Nephron (organoid): ENCODE measurements around the gene VCP.

Source experiments
- H3K27ac Mint-ChIP-seq, 3 experiments: 2 replicates each; pipeline ENCODE4 v1.8.0; 2020; ENCODE audit warnings: mixed read lengths in 3 of 3, mild to moderate bottlenecking in 2 of 3, moderate library complexity in 1 of 3
- H3K27me3 Mint-ChIP-seq: 2 replicates; pipeline ENCODE4 v1.8.0; 2021; ENCODE audit warnings: low read depth, mild to moderate bottlenecking, moderate library complexity, mixed read lengths
- H3K36me3 Mint-ChIP-seq: 2 replicates; pipeline ENCODE4 v1.8.0; 2020; ENCODE audit warnings: low read depth, mixed read lengths
- H3K4me1 Mint-ChIP-seq: 2 replicates; pipeline ENCODE4 v1.8.0; 2020; ENCODE audit warnings: mixed read lengths
- H3K4me3 Mint-ChIP-seq, 3 experiments: 2 replicates each; pipeline ENCODE4 v1.8.0; 2020; ENCODE audit warnings: mild to moderate bottlenecking in 3 of 3, mixed read lengths in 3 of 3, moderate library complexity in 2 of 3
- H3K9me3 Mint-ChIP-seq: 2 replicates; pipeline ENCODE4 v1.8.0; 2020; ENCODE audit warnings: mixed read lengths
- TF ChIP-seq, protein P1 (sequence below), 3 experiments: fragments of 200-600 bp; sonication (generic); IDR thresholded peaks; one replicate each; pipeline ENCODE4 v1.5.0; 2021; ENCODE audit warnings: antibody characterized with exemption in 3 of 3; ENCODE audit not compliant: unreplicated experiment in 3 of 3

Gene VCP

DNA sequence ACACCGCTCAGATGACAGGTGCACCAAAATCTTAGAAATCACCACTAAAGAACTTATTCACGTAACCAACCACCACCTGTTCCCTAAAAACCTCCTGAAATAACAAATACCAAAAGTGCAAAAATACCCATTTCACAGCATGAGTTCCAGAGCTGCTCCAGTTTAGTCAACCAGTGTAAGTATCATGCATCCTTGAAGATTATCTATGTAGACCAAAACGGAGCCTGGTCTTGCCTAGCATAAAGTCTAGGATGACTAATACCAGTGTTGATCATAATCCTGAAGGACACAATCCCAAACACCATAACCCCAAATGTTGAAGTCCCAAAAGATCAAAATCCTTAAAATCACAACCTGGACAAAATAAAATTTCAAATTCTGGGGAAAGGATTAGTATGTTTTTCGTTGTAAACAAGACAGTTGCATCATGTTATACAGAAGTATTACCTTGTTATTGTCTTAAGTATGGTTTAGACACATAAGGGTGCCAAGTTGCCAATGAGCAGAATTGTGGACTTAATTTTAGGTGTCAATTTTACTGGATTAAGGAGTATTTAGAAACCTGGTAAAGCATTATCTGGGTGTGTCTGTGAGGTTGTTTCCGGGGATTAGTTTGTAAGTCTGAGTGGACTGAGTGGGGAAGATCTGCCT is 18.1 kb downstream of the VCP start:
- Mint-ChIP-seq H3K4me3 (no peak overlapping the region), H3K9me3 (peaks cover 3% of the 10 kb centered on the region), H3K27me3 (no peaks in the 10 kb centered on the region), H3K36me3 (peaks cover 92% of the 10 kb centered on the region), H3K27ac (no peak overlapping the region), H3K4me1 (no peaks in the 10 kb centered on the region)
- TF ChIP-seq, protein P1, sequence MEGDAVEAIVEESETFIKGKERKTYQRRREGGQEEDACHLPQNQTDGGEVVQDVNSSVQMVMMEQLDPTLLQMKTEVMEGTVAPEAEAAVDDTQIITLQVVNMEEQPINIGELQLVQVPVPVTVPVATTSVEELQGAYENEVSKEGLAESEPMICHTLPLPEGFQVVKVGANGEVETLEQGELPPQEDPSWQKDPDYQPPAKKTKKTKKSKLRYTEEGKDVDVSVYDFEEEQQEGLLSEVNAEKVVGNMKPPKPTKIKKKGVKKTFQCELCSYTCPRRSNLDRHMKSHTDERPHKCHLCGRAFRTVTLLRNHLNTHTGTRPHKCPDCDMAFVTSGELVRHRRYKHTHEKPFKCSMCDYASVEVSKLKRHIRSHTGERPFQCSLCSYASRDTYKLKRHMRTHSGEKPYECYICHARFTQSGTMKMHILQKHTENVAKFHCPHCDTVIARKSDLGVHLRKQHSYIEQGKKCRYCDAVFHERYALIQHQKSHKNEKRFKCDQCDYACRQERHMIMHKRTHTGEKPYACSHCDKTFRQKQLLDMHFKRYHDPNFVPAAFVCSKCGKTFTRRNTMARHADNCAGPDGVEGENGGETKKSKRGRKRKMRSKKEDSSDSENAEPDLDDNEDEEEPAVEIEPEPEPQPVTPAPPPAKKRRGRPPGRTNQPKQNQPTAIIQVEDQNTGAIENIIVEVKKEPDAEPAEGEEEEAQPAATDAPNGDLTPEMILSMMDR (IDR thresholded peaks at IDR 0.05; ENCODE audit: unreplicated experiment in 3 of 3), result no peak

DNA sequence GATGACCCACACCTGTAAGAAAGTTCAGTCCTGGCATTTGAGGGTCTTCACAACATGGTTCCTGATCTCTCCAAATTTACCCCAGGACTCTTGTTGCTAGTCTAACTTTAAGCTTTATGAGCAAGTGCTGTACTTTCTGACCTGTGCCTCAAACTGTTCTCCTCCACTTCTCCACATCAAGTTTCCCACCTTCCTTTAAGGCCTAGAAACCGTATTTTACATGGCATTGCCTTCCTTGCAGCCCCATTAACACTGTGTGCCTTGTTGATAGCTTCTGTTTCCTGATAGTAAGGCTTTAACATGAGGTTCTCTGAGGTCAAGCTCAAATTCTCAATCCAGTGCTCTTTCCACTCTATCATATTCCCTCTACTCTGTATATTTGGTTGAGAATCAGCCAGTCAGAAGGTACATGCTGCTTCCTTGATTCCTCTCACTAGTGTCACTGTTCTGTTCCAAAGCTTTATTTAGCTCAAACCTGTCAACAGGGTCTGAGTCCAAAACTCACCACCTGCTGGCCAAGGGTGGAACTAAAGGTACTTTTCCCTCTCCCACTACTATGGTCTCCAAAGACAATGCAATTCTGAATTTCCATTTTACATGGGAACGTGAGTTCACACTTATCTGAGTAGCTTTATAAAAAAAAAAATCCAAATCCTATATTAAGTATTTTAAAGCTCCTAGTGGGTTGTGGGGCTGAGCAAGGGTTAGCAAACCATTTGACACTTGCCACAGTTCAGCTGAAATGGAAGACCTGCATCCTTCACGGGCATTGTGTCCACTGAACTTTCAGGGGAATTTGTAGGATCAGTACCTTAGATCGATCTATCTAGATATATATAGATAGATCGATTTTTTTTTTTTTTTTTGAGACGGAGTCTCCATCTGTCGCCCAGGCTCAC is 21.1 kb downstream of the VCP start:
- H3K9me3 Mint-ChIP-seq, result peaks cover 3% of the 10 kb centered on the region
- H3K4me1 Mint-ChIP-seq, result no peaks in the 10 kb centered on the region
- H3K4me3 Mint-ChIP-seq, result no peak overlapping the region
- no peaks in the 10 kb centered on the region for H3K27me3 Mint-ChIP-seq
- H3K36me3 Mint-ChIP-seq, result peaks cover 82% of the 10 kb centered on the region
- TF ChIP-seq, protein P1 (IDR thresholded peaks at IDR 0.05; ENCODE audit: unreplicated experiment in 3 of 3), result peak; percentile 50 to 63 (median 60)
- H3K27ac Mint-ChIP-seq, result peak overlapping the region in 1 of 3 experiments; percentile 17

DNA sequence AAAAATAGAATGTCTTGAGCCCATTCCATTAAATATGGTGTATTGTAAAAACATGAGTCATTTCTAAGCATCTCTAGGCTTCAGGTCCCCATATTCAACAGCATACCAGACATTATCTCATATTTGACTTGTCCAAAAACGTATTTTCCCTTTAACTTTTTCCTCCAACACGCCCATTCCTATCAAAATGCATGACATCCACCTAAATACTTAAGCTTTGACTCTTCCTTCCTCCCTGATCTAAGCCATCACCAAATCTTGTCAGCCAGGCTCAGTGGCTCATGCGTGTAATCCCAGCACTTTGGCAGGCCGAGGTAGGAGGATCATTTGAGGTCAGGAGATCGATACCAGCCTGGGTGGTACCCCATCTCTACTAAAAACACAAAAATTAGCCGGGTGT is 23.9 kb downstream of the VCP start:
- Mint-ChIP-seq H3K4me1 (no peaks in the 10 kb centered on the region), H3K9me3 (no peaks in the 10 kb centered on the region), H3K27ac (no peak overlapping the region), H3K36me3 (peaks cover 62% of the 10 kb centered on the region), H3K27me3 (no peaks in the 10 kb centered on the region), H3K4me3 (no peak overlapping the region)
- TF ChIP-seq, protein P1 (IDR thresholded peaks at IDR 0.05; ENCODE audit: unreplicated experiment in 3 of 3), result no peak

DNA sequence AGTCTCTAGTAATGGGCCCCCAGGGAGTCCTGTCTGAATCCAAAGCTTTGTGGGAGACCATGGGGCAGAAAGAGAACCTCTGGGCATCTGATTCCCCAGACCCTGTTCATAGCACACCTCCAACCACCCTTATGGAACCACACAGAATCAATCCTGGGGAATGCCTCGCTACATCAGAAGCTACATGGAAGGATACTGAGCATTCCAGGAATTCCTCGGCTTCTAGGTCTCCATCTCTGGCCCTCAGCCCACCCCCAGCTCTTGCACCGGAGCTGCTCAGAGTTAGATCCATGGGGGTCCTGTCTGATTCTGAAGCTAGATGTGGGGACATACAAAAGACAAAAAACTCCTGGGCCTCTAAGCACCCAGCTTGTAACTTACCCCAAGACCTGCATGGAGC is 28.4 kb downstream of the VCP start:
- no peak overlapping the region for H3K4me3 Mint-ChIP-seq
- TF ChIP-seq, protein P1 (IDR thresholded peaks at IDR 0.05; ENCODE audit: unreplicated experiment in 3 of 3), result no peak
- H3K27me3 Mint-ChIP-seq, result no peaks in the 10 kb centered on the region
- H3K27ac Mint-ChIP-seq, result no peak overlapping the region
- H3K4me1 Mint-ChIP-seq, result no peaks in the 10 kb centered on the region
- H3K9me3 Mint-ChIP-seq, result no peaks in the 10 kb centered on the region
- H3K36me3 Mint-ChIP-seq, result peaks cover 48% of the 10 kb centered on the region

DNA sequence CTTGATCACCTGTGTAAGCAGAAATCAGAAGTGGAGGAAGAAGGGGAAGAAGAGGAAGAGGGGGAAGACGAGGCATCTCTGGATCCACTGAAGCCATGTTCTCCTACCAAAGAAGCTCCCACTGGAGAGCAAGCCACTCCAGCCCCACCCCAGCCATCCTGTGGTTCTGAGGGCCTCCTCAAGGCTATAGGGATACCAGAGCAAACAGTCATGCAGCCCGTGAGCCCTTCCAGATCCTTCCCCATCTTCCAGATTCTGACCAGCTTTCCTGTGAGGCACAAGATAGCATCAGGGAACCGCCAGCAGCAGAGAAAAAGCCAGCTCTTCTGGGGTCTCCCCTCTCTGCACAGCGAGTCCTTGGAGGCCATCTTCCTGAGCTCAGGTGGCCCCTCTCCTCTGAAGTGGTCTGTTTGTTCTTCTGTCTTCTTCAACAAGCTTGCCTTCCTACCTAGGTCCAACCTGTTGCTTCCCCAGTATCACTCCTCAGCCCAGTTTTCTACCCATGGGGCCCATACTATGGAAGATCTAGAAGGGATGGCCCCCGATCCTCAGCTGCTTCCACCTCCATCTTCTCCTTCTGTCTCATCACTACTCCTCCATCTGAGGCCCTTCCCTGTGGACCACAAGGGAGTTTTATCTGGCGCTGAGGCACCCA is 29.4 kb downstream of the VCP start:
- H3K27ac Mint-ChIP-seq, result peak overlapping the region in 1 of 3 experiments; percentile 39

More for the DNA sequence above, 29.4 kb downstream of the VCP start:
- no peaks in the 10 kb centered on the region for H3K27me3 Mint-ChIP-seq
- H3K9me3 Mint-ChIP-seq, result no peaks in the 10 kb centered on the region
- peaks cover 37% of the 10 kb centered on the region for H3K36me3 Mint-ChIP-seq
- TF ChIP-seq, protein P1 (IDR thresholded peaks at IDR 0.05; ENCODE audit: unreplicated experiment in 3 of 3), result no peak
- no peaks in the 10 kb centered on the region for H3K4me1 Mint-ChIP-seq
- no peak overlapping the region for H3K4me3 Mint-ChIP-seq
